Measurements from ENCODE around the gene CD300LG.
"Not testable (repeated sequence)": the region's sequence is repeated elsewhere in the genome, so short reads cannot be mapped to it uniquely, and the experiment has no call there.

Gene CD300LG

DNA sequence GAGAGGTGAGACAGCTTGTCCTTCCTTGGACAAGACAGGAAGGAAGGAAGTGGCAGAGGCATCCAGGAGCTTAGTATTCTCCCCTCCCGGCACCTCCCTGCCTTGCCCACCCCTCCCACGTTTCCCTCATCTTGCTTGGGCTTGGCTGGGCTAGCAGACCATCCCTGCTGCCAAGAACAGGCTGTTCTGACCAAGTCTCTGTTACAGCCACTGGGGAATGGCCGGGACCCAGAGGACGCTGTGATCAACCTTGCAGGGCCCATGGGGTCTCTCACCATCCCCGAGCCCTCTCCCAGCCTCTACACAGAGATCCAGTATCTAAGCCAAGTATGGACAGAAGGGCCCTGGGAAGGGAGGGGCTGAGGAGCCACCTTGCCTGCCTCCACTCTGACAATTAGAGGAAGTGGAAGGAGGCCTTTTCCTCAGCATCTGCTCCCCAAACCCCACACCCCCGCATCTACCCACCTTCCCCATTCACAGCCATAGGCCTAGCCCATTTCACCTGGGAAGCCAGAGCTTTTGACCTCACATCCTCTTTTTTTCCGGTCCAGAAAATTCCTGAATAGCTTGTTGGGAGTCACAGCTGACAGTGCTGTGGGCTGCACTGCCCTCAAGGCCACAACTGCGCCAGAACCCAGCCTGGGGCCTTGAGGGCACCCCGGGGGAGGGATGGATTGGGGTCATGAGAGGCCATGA lies 14.1 kb downstream of the CD300LG start:
- no peak for TF ChIP-seq CREB5 (CRISPR knock-in tag; IDR thresholded peaks at IDR 0.05; ENCODE audit: low read depth)
- no peak for TF ChIP-seq ZNF70 (CRISPR knock-in tag; IDR thresholded peaks at IDR 0.05)
- TF ChIP-seq, protein P1, sequence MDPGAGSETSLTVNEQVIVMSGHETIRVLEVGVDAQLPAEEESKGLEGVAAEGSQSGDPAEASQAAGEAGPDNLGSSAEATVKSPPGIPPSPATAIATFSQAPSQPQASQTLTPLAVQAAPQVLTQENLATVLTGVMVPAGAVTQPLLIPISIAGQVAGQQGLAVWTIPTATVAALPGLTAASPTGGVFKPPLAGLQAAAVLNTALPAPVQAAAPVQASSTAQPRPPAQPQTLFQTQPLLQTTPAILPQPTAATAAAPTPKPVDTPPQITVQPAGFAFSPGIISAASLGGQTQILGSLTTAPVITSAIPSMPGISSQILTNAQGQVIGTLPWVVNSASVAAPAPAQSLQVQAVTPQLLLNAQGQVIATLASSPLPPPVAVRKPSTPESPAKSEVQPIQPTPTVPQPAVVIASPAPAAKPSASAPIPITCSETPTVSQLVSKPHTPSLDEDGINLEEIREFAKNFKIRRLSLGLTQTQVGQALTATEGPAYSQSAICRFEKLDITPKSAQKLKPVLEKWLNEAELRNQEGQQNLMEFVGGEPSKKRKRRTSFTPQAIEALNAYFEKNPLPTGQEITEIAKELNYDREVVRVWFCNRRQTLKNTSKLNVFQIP (CRISPR knock-in tag; IDR thresholded peaks at IDR 0.05; ENCODE audit: borderline replicate concordance, low read depth), result no peak
- TF ChIP-seq ZNF8 (CRISPR knock-in tag; IDR thresholded peaks at IDR 0.05), result no peak
- TF ChIP-seq OSR1 (CRISPR knock-in tag; IDR thresholded peaks at IDR 0.05), result no peak
- TF ChIP-seq ISL1 (CRISPR knock-in tag; IDR thresholded peaks at IDR 0.05), result no peak
- TF ChIP-seq BACH2 (CRISPR knock-in tag; IDR thresholded peaks at IDR 0.05; ENCODE audit: borderline replicate concordance), result no peak
- no peak for TF ChIP-seq TOX (CRISPR knock-in tag; IDR thresholded peaks at IDR 0.05; ENCODE audit: borderline replicate concordance)
- ATAC-seq, result no peak

- TF ChIP-seq, protein P1 (CRISPR knock-in tag; IDR thresholded peaks at IDR 0.05; ENCODE audit: borderline replicate concordance, low read depth), result no peak
- no peak for TF ChIP-seq ARNTL (CRISPR knock-in tag; IDR thresholded peaks at IDR 0.05; ENCODE audit: borderline replicate concordance, low read depth)
- no peak for TF ChIP-seq ESRRG (CRISPR knock-in tag; IDR thresholded peaks at IDR 0.05)
- no peak for ATAC-seq
Observed at GRCh38 chr17:43861960-43862359, 15.0 kb downstream of the CD300LG start.

DNA sequence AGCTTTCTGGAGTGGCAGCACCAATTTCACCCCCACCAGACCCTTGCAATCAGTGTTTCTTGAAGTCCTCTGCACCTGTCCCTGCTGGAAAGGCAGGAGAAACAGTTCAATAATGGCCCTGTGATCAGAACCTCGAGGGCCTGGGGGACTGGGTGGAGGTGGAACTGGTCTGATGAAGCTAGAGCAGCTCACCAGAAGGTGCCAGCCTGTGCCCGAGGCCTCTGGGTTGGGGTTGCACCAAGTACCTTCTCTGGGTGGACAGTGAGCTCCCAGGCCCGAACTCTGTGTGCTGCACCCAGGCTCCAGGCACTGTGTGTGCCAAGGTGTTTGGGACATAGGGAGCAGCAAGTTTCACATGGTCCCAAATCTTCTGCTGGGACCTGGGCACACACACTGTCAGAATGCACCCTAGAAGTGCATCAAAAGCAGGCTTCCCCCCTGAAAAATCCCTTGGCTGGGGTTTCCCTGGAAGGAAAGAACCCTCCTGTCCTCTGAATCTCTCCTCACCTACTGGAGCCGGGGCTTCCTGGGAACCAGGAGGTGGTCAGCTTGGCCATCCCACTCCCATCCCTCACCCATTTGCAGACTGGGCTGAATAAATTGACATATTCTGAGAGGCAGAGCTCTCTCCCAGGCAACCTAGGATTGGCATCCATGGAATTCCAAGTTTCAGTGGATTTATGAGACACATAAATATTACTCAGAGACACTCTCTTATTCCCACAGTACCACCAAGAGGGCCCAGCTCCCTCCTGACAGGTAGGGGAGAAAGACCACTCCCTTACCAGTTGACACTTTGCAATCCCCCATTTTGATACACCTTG lies 17.4 kb downstream of the CD300LG start:
- no peak; the same call in 1 of the 3 replicates for ATAC-seq
- TF ChIP-seq, protein P2, sequence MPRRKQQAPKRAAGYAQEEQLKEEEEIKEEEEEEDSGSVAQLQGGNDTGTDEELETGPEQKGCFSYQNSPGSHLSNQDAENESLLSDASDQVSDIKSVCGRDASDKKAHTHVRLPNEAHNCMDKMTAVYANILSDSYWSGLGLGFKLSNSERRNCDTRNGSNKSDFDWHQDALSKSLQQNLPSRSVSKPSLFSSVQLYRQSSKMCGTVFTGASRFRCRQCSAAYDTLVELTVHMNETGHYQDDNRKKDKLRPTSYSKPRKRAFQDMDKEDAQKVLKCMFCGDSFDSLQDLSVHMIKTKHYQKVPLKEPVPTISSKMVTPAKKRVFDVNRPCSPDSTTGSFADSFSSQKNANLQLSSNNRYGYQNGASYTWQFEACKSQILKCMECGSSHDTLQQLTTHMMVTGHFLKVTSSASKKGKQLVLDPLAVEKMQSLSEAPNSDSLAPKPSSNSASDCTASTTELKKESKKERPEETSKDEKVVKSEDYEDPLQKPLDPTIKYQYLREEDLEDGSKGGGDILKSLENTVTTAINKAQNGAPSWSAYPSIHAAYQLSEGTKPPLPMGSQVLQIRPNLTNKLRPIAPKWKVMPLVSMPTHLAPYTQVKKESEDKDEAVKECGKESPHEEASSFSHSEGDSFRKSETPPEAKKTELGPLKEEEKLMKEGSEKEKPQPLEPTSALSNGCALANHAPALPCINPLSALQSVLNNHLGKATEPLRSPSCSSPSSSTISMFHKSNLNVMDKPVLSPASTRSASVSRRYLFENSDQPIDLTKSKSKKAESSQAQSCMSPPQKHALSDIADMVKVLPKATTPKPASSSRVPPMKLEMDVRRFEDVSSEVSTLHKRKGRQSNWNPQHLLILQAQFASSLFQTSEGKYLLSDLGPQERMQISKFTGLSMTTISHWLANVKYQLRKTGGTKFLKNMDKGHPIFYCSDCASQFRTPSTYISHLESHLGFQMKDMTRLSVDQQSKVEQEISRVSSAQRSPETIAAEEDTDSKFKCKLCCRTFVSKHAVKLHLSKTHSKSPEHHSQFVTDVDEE (CRISPR knock-in tag; IDR thresholded peaks at IDR 0.05), result no peak
- TF ChIP-seq PPARA (CRISPR knock-in tag; IDR thresholded peaks at IDR 0.05; ENCODE audit: borderline replicate concordance), result no peak

- no peak for ATAC-seq
- no peak for TF ChIP-seq ZNF70 (CRISPR knock-in tag; IDR thresholded peaks at IDR 0.05)
Observed at GRCh38 chr17:43868226-43868994, 21.4 kb downstream of the CD300LG start.

DNA sequence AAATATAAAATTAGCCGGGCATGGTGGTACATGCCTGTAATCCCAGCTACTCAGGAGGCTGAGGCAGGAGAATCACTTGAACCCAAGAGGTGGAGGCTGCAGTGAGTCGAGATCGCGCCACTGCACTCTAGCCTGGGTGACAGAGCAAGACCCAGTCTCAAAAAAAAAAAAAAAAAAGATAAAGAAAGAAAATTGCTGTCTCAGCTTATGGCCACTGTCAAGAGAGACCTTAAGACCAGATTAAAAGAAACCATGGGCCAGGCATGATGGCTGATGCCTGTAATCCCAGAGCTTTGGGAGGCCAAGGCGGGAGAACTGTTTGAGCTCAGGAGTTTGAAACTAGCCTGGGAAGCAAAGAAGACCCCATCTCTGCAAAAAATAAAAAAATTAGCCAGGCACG lies 22.1 kb downstream of the CD300LG start:
- ATAC-seq, result not testable (repeated sequence)

Data from SK-N-SH treated with all-trans-retinoic acid at 6 μM for 48 hours (cell line).